ENCODE measurements around the gene FUT9.

DNA sequence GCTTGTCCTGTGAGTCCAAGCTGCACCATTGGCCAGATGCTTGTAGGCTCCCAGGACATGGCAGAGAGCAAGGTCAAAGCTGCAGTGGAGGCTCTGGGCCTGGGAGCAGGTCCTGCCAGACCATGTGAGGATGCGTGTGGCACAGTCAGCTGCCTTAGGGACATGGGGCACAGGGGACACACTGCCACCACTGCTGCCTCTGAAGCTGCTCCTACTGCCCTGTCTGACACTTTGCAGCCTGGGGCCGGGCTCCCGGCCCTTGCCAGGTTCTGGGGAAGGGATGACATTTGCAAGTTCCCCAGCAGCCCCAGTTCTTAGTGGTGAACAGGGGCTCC, 13.2 kb upstream of the FUT9 start:
- no peak for TF ChIP-seq SNAI2 (CRISPR knock-in tag; IDR thresholded peaks at IDR 0.05)
- no peak for TF ChIP-seq ZC3H10 (CRISPR knock-in tag; IDR thresholded peaks at IDR 0.05)
